ENCODE results near the gene RAB40AL.

The RAB40AL gene

DNA sequence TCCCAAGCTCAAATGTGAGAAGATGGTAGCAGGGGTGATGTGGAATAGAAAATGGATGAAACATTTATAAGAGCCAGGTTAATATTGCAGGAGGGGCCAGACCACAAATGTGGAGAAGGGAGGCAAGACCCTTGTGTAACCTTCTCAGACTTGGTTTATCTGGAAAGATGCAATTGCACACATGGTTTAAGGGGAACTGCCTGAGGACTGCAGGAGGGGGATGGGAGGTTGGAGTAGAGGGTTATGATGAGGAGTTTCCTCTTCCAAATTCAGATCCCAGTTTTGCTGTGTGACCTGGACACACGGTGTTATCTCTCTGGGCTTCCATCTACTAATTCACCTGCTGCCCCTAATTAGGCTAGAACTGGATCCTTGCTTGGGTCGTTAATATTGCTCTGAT, 46.1 kb downstream of the RAB40AL start:
- no peak for DNase-seq

DNA sequence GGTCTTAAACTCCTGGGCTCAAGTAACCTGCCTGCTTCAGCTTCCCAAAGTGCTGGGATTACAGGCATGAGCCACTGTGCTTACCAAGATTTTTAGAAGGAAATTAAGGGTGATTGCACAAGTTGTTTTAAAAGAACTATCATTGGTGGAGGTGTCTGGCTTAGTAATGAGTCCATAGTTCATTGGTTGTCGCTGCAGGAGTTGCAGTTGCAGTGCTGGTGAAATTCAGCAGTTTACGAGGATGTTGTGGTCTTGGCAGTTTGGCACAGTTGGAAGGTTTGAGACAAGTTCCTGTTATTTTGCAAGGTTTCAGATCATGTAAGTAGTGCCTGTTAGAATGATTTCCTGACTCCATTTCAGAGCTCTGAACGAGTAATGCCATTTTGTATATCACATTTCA, 48.1 kb downstream of the RAB40AL start:
- DNase-seq = peak; percentile 51
